Cerebellar cortex (tissue), 1 donor: Measurements from ENCODE around the gene VWCE.
"Not testable (repeated sequence)": the region's sequence is repeated elsewhere in the genome, so short reads cannot be mapped to it uniquely, and the experiment has no call there.

Experiments used
- DNase-seq: peaks from one replicate; pipeline ENCODE4 v3.0.0-alpha.2; 2015; ENCODE audit warnings: low spot score

Gene VWCE

DNA sequence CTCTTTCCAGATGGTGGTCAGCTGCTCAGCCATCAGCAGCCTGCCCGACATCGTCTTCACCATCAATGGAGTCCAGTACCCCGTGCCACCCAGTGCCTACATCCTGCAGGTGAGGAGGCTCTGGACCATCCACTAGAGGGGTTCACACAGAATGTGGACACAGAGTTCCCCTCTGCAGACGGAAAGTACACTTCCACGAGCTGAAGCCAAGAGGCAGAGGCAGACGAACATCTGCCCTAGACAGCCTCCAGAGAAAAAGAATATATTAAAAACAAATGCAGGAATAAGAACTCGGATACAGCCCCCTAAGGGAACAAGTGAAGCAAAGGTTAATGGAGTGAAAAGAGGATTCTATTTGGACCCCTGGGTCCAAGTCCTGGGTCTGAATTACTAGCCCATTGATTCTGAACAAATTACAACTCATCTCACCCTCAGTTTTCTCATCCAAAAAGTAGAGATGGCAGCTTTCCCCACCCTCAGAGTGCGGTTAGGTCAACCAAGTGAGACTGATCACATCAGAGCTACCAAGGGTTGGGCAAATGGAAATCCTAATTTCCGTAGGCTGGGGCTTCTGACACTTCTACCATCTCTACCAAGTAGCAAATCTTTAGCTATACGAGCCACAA is 83.7 kb downstream of the VWCE start:
- not testable (repeated sequence) for DNase-seq

DNA sequence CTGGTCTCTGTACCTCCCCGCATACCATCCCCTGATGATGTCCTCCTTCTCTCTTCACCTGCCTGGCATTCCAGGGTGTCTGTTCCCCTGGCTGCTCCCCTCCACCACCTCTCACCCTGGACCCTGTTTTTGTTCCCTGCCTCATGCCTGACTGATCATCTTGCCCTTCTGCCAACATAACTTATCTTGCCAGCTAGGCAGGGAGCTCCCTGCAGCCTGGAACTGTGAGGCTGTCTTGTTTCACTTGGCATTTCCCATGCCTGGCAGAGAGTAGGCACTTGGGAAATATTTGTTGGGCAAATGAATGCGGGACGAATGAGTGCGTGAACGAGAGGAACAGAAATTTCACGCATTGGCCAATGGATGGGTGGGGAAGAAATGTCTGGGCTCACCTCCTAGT is 84.5 kb downstream of the VWCE start:
- DNase-seq: not testable (repeated sequence)
